ENCODE data around the gene LATS2.
"Not testable (repeated sequence)": the region's sequence is repeated elsewhere in the genome, so short reads cannot be mapped to it uniquely, and the experiment has no call there.

Gene LATS2

GRCh38 chr13:20938302-20938701 lies 123.1 kb downstream of the LATS2 start:
- H3K4ac ChIP-seq (ENCODE audit: low read length): no peak overlapping the region

GRCh38 chr13:20927596-20928257 lies 133.7 kb downstream of the LATS2 start:
- Histone ChIP-seq H3K23ac (ENCODE audit: low read depth, low read length, poor library complexity) (no peak overlapping the region), H3K9ac (ENCODE audit: low read depth, low read length, poor library complexity) (no peak overlapping the region), H3K36me3 (replicated peaks in 1 of 2; ENCODE audit: control insufficient read depth in 2 of 2, insufficient read depth in 2 of 2, low read length in 2 of 2) (no peaks in the 10 kb centered on the region), H3K14ac (ENCODE audit: low read length) (no peak overlapping the region), H2AK5ac (ENCODE audit: low read depth, low read length) (no peak overlapping the region), H3K27ac (replicated peaks; ENCODE audit: low read length) (no peak overlapping the region), H4K91ac (ENCODE audit: low read depth, low read length, poor library complexity) (no peak overlapping the region), H2BK120ac (ENCODE audit: low read depth, low read length) (no peak overlapping the region), H2BK5ac (ENCODE audit: low read length) (no peak overlapping the region), H3K4me1 (ENCODE audit: control insufficient read depth in 2 of 2, insufficient read depth in 1 of 2, low read depth in 1 of 2, low read length in 2 of 2) (no peaks in the 10 kb centered on the region), H3K4me2 (ENCODE audit: insufficient read depth, low read length, poor library complexity, severe bottlenecking) (no peak overlapping the region), H3K18ac (ENCODE audit: low read length) (no peak overlapping the region), H3K4me3 (ENCODE audit: low read length in 2 of 2) (no peak overlapping the region), H3K27me3 (ENCODE audit: control insufficient read depth in 3 of 3, insufficient read depth in 3 of 3, low read depth in 1 of 3, low read length in 3 of 3) (no peaks in the 10 kb centered on the region), H3K4ac (ENCODE audit: low read length) (no peak overlapping the region), H2BK12ac (ENCODE audit: low read length) (no peak overlapping the region), H4K8ac (ENCODE audit: low read depth, low read length) (no peak overlapping the region), H3K9me3 (replicated peaks in 1 of 2; ENCODE audit: control insufficient read depth in 2 of 2, insufficient read depth in 1 of 2, low read depth in 1 of 2, low read length in 2 of 2) (no peaks in the 10 kb centered on the region), H2BK15ac (ENCODE audit: low read length) (no peak overlapping the region), H3K79me1 (ENCODE audit: low read depth, low read length) (no peaks in the 10 kb centered on the region), H2AFZ (ENCODE audit: low read length) (no peak overlapping the region)
- whole genome bisulfite sequencing, 2 donors (ENCODE audit: extremely low coverage in 2 of 2, insufficient read length in 2 of 2, insufficient replicate concordance in 1 of 2): no CpG with 5 or more reads among the region's 4 CpGs
- no peak for DNase-seq (ENCODE audit: low spot score)

More at GRCh38 chr13:20938302-20938701, 123.1 kb downstream of the LATS2 start:
- Histone ChIP-seq H3K4me3 (ENCODE audit: low read length in 2 of 2) (no peak overlapping the region), H2BK5ac (ENCODE audit: low read length) (no peak overlapping the region), H3K9me3 (replicated peaks in 1 of 2; ENCODE audit: control insufficient read depth in 2 of 2, insufficient read depth in 1 of 2, low read depth in 1 of 2, low read length in 2 of 2) (no peaks in the 10 kb centered on the region), H2BK12ac (ENCODE audit: low read length) (no peak overlapping the region), H2BK120ac (ENCODE audit: low read depth, low read length) (no peak overlapping the region), H2BK15ac (ENCODE audit: low read length) (no peak overlapping the region), H3K14ac (ENCODE audit: low read length) (no peak overlapping the region), H3K36me3 (replicated peaks in 1 of 2; ENCODE audit: control insufficient read depth in 2 of 2, insufficient read depth in 2 of 2, low read length in 2 of 2) (no peaks in the 10 kb centered on the region), H3K4me2 (ENCODE audit: insufficient read depth, low read length, poor library complexity, severe bottlenecking) (no peak overlapping the region), H3K18ac (ENCODE audit: low read length) (no peak overlapping the region), H3K79me1 (ENCODE audit: low read depth, low read length) (no peaks in the 10 kb centered on the region), H4K91ac (ENCODE audit: low read depth, low read length, poor library complexity) (no peak overlapping the region), H3K27me3 (ENCODE audit: control insufficient read depth in 3 of 3, insufficient read depth in 3 of 3, low read depth in 1 of 3, low read length in 3 of 3) (peaks cover 0 to 2% (median 0%) of the 10 kb centered on the region in 3 experiments), H2AK5ac (ENCODE audit: low read depth, low read length) (no peak overlapping the region), H3K9ac (ENCODE audit: low read depth, low read length, poor library complexity) (no peak overlapping the region), H3K23ac (ENCODE audit: low read depth, low read length, poor library complexity) (no peak overlapping the region), H3K4me1 (ENCODE audit: control insufficient read depth in 2 of 2, insufficient read depth in 1 of 2, low read depth in 1 of 2, low read length in 2 of 2) (peaks cover 0 to 4% of the 10 kb centered on the region in 2 donors), H3K27ac (replicated peaks; ENCODE audit: low read length) (no peak overlapping the region), H2AFZ (ENCODE audit: low read length) (no peak overlapping the region), H4K8ac (ENCODE audit: low read depth, low read length) (no peak overlapping the region)
- no CpG with 5 or more reads among the region's 6 CpGs for WGBS, 2 donors (ENCODE audit: extremely low coverage in 2 of 2, insufficient read length in 2 of 2, insufficient replicate concordance in 1 of 2)
- DNase-seq (ENCODE audit: low spot score): no peak

GRCh38 chr13:20925395-20925790 lies 136.0 kb downstream of the LATS2 start:
- H3K23ac ChIP-seq (ENCODE audit: low read depth, low read length, poor library complexity); H3K18ac ChIP-seq (ENCODE audit: low read length); H3K27ac ChIP-seq (replicated peaks; ENCODE audit: low read length); H3K14ac ChIP-seq (ENCODE audit: low read length); H2BK5ac ChIP-seq (ENCODE audit: low read length); H3K79me1 ChIP-seq (ENCODE audit: low read depth, low read length); H2AFZ ChIP-seq (ENCODE audit: low read length); DNase-seq (ENCODE audit: low spot score); H3K4me3 ChIP-seq (ENCODE audit: low read length in 2 of 2); H3K4me2 ChIP-seq (ENCODE audit: insufficient read depth, low read length, poor library complexity, severe bottlenecking); H2AK5ac ChIP-seq (ENCODE audit: low read depth, low read length); H3K4ac ChIP-seq (ENCODE audit: low read length); H3K27me3 ChIP-seq (ENCODE audit: control insufficient read depth in 3 of 3, insufficient read depth in 3 of 3, low read depth in 1 of 3, low read length in 3 of 3); H3K9me3 ChIP-seq (replicated peaks in 1 of 2; ENCODE audit: control insufficient read depth in 2 of 2, insufficient read depth in 1 of 2, low read depth in 1 of 2, low read length in 2 of 2); H2BK15ac ChIP-seq (ENCODE audit: low read length); H2BK120ac ChIP-seq (ENCODE audit: low read depth, low read length); H2BK12ac ChIP-seq (ENCODE audit: low read length); H3K4me1 ChIP-seq (ENCODE audit: control insufficient read depth in 2 of 2, insufficient read depth in 1 of 2, low read depth in 1 of 2, low read length in 2 of 2); H3K9ac ChIP-seq (ENCODE audit: low read depth, low read length, poor library complexity); H4K91ac ChIP-seq (ENCODE audit: low read depth, low read length, poor library complexity); H3K36me3 ChIP-seq (replicated peaks in 1 of 2; ENCODE audit: control insufficient read depth in 2 of 2, insufficient read depth in 2 of 2, low read length in 2 of 2); H4K8ac ChIP-seq (ENCODE audit: low read depth, low read length): not testable (repeated sequence)
- WGBS, 2 donors (ENCODE audit: extremely low coverage in 2 of 2, insufficient read length in 2 of 2, insufficient replicate concordance in 1 of 2): no CpG with 5 or more reads among the region's 13 CpGs

GRCh38 chr13:20924758-20925394 lies 136.5 kb downstream of the LATS2 start:
- Histone ChIP-seq H3K27ac (replicated peaks; ENCODE audit: low read length) (no peak overlapping the region), H4K91ac (ENCODE audit: low read depth, low read length, poor library complexity) (no peak overlapping the region), H3K4me3 (ENCODE audit: low read length in 2 of 2) (no peak overlapping the region), H2AFZ (ENCODE audit: low read length) (no peak overlapping the region), H3K27me3 (ENCODE audit: control insufficient read depth in 3 of 3, insufficient read depth in 3 of 3, low read depth in 1 of 3, low read length in 3 of 3) (no peaks in the 10 kb centered on the region), H2AK5ac (ENCODE audit: low read depth, low read length) (no peak overlapping the region), H3K18ac (ENCODE audit: low read length) (no peak overlapping the region), H3K4me1 (ENCODE audit: control insufficient read depth in 2 of 2, insufficient read depth in 1 of 2, low read depth in 1 of 2, low read length in 2 of 2) (no peaks in the 10 kb centered on the region), H2BK15ac (ENCODE audit: low read length) (no peak overlapping the region), H2BK12ac (ENCODE audit: low read length) (no peak overlapping the region), H3K14ac (ENCODE audit: low read length) (no peak overlapping the region), H3K4me2 (ENCODE audit: insufficient read depth, low read length, poor library complexity, severe bottlenecking) (no peak overlapping the region), H2BK120ac (ENCODE audit: low read depth, low read length) (no peak overlapping the region), H3K9me3 (replicated peaks in 1 of 2; ENCODE audit: control insufficient read depth in 2 of 2, insufficient read depth in 1 of 2, low read depth in 1 of 2, low read length in 2 of 2) (no peaks in the 10 kb centered on the region), H3K9ac (ENCODE audit: low read depth, low read length, poor library complexity) (no peak overlapping the region), H3K79me1 (ENCODE audit: low read depth, low read length) (no peaks in the 10 kb centered on the region), H3K23ac (ENCODE audit: low read depth, low read length, poor library complexity) (no peak overlapping the region), H3K4ac (ENCODE audit: low read length) (no peak overlapping the region), H3K36me3 (replicated peaks in 1 of 2; ENCODE audit: control insufficient read depth in 2 of 2, insufficient read depth in 2 of 2, low read length in 2 of 2) (no peaks in the 10 kb centered on the region), H2BK5ac (ENCODE audit: low read length) (no peak overlapping the region), H4K8ac (ENCODE audit: low read depth, low read length) (no peak overlapping the region)
- no CpG with 5 or more reads among the region's 3 CpGs for WGBS, 2 donors (ENCODE audit: extremely low coverage in 2 of 2, insufficient read length in 2 of 2, insufficient replicate concordance in 1 of 2)
- peak; percentile 75 for DNase-seq (ENCODE audit: low spot score)
